GM08714 (cell line): ENCODE results near the gene STOML2.
"Not testable (repeated sequence)": the region's sequence is repeated elsewhere in the genome, so short reads cannot be mapped to it uniquely, and the experiment has no call there.

Experiments
- H3K4me3 ChIP-seq: fragments of 200-500 bp; sonication (Bioruptor generic); 2 replicates; pipeline ENCODE4 v1.5.1; 2014; ENCODE audit warnings: mild to moderate bottlenecking, low read length, inconsistent platforms
- ZNF274 ChIP-seq: IDR thresholded peaks from 2 replicates; pipeline ENCODE4 v1.6.1; 2012; ENCODE audit warnings: mild to moderate bottlenecking, low read depth, low read length

Gene STOML2

GRCh38 chr9:35102769-35103659 lies at the start of gene STOML2:
STOML2 (minus strand) TSS chr9:35103131; CDS start chr9:35103094, 37 bp downstream.
- H3K4me3 ChIP-seq: peak within 1 kb of the TSS; percentile 69
- no peak for TF ChIP-seq ZNF274

GRCh38 chr9:35147941-35148563 lies 45.1 kb upstream of the STOML2 start:
- TF ChIP-seq ZNF274: peak; percentile 24; the same call in 1 of the 2 replicates
- not testable (repeated sequence) for H3K4me3 ChIP-seq

- no peak overlapping the region for H3K4me3 ChIP-seq
- TF ChIP-seq ZNF274: no peak
Observed at GRCh38 chr9:35142037-35142436, 39.1 kb upstream of the STOML2 start.

- H3K4me3 ChIP-seq: no peak overlapping the region
- no peak for TF ChIP-seq ZNF274
Observed at GRCh38 chr9:35140093-35140492, 37.2 kb upstream of the STOML2 start.

- no peak overlapping the region for H3K4me3 ChIP-seq
- TF ChIP-seq ZNF274: no peak
Observed at GRCh38 chr9:35136866-35137265, 33.9 kb upstream of the STOML2 start.

GRCh38 chr9:35135988-35136387 lies 33.1 kb upstream of the STOML2 start:
- no peak for TF ChIP-seq ZNF274
- no peak overlapping the region for H3K4me3 ChIP-seq

GRCh38 chr9:35134920-35135319 lies 32.0 kb upstream of the STOML2 start:
- no peak overlapping the region for H3K4me3 ChIP-seq
- TF ChIP-seq ZNF274: no peak

- no peak overlapping the region; the same call in 1 of the 2 replicates for H3K4me3 ChIP-seq
- TF ChIP-seq ZNF274: no peak
Observed at GRCh38 chr9:35116898-35117551, 14.1 kb upstream of the STOML2 start.

GRCh38 chr9:35116539-35116897 lies 13.6 kb upstream of the STOML2 start:
- H3K4me3 ChIP-seq: peak overlapping the region; percentile 68; the same call in 1 of the 2 replicates
- TF ChIP-seq ZNF274: no peak

- TF ChIP-seq ZNF274: no peak
- peak within 1 kb of the TSS; percentile 68; the same call in 1 of the 2 replicates for H3K4me3 ChIP-seq
Observed at GRCh38 chr9:35115680-35116538, 13.0 kb upstream of the STOML2 start, which contains the start of gene ATOSB. ATOSB (minus strand) TSS chr9:35115862; CDS start chr9:35108274, 7,588 bp downstream.

GRCh38 chr9:35114840-35115628 lies 12.1 kb upstream of the STOML2 start:
- H3K4me3 ChIP-seq: peak overlapping the region; percentile 68; the same call in 1 of the 2 replicates

GRCh38 chr9:35114113-35114839 lies 11.3 kb upstream of the STOML2 start:
- H3K4me3 ChIP-seq: peak overlapping the region; percentile 68; the same call in 1 of the 2 replicates
- no peak for TF ChIP-seq ZNF274

More at GRCh38 chr9:35114840-35115628, 12.1 kb upstream of the STOML2 start:
- TF ChIP-seq ZNF274: no peak
